ENCODE data around the gene CDK7.
"Not testable (repeated sequence)": the region's sequence is repeated elsewhere in the genome, so short reads cannot be mapped to it uniquely, and the experiment has no call there.

Gene CDK7

DNA sequence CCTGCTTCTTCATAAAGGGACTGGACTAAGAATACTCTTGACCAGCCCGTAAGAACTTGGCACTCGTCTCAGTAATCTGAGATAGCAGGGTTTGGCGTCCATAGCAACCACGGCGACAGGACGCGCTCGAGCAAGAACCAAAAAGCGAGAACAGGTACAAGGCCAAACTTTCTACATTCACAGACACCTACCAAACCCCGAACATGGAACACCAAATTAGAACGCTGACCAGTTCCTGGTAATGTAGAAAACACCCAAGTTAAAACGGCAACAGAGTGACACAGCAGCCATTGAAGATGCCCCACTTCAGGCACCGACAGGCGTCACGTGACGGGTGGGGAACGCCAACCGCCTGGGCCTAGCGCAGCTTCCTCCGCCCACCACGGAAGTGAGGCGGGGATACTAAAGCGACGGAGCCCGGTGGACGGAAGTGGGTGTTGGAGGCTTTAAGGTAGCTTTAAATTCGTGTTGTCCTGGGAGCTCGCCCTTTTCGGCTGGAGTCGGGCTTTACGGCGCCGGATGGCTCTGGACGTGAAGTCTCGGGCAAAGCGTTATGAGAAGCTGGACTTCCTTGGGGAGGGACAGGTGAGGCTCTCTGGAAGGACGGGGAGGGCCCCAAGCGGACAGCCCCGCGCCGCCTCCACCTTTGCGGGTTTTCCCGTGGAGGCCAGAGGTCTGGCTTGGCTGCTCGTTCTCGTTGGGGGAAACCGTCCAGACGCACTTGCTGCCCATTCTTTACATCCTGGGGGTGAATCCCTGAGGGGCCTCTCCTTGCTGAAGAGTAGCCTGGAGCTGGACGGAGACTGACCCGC, at the start of gene CDK7:
Gene CDK7, plus strand, starts transcription at position 430 of the 812 bp plus-strand sequence. Its CDS starts 90 bp downstream, at position 520.
- DNase-seq (ENCODE audit: low read depth in 1 of 2, low spot score in 1 of 2), result peak; percentile 80 to 83

- no peak for DNase-seq (ENCODE audit: low read depth in 1 of 2, low spot score in 1 of 2)
Measured at GRCh38 chr5:69187342-69187741, 47.3 kb upstream of the CDK7 start.

- DNase-seq (ENCODE audit: low read depth in 1 of 2, low spot score in 1 of 2), result no peak
Measured at GRCh38 chr5:69188811-69189161, 45.9 kb upstream of the CDK7 start.

GRCh38 chr5:69189162-69190086, 45.3 kb upstream of the CDK7 start, which contains the start of gene CENPH:
Gene CENPH (plus strand): TSS chr5:69189583. CDS start chr5:69189635, 52 bp downstream.
- peak; percentile 77 to 87 for DNase-seq (ENCODE audit: low read depth in 1 of 2, low spot score in 1 of 2)

DNA sequence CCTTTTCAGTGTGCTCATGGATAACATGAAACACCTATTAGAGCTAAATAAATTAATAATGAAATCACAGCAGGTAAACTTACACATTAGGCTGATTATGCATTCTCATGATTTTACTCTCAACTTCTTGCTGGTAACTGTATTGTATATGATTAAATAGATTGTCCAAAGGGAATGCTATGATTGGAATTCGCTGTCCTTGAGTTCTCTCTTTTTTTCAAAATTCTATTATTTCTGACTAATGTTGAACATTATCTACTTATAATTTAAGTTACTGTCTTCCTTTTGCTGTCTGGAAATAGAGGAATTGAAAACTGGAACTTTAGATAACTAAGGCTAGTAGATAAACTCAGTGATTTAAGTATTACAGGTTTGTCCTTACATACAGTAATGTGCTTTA, 32.2 kb upstream of the CDK7 start:
- DNase-seq (ENCODE audit: low read depth in 1 of 2, low spot score in 1 of 2), result no peak

DNA sequence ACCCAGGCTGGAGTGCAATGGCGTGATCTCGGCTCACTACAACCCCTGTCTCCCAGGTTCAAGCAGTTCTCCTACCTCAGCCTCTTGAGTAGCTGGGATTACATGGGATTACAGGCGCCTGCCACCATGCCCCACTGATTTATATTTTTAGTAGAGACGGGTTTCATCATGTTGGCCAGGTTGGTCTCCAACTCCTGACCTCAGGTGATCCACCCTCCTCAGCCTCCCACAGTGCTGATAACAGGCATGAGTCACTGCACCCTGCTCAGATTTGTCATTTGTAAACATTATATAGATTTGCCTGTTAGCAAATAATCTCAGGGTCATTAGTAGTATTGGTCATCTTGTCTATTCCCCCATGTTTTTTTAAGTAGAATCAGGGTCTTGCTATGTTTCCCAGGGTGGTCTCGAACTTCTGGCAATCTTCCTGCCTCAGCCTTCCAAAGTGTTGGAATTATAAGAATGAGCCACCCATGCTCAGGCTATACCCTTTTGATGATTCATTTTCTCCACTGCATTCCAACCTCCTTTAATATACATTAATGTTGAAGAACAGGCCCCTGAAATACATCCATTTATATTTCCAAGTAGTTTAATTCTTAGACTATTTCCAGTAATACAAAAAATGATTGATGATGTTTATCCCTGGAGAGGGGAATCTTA, 28.0 kb upstream of the CDK7 start:
- no peak for DNase-seq (ENCODE audit: low read depth in 1 of 2, low spot score in 1 of 2)

DNA sequence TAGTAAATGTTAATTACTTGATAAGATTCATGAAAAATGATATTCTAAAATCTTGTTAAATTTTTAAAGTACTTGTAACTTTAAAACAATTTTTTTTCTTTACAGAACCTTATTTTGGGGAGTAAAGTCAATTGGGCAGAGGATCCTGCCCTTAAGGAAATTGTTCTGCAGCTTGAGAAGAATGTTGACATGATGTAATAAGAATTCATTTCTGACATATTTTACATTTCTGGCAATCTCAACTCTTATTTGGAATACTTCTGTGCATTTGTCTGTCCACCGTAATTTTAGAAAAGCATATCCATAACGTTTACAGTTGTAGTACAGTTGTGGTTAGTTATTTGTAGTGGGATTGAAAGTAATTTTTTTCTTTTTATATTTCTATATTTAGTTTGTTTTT, 25.1 kb upstream of the CDK7 start:
- DNase-seq (ENCODE audit: low read depth in 1 of 2, low spot score in 1 of 2), result no peak

DNA sequence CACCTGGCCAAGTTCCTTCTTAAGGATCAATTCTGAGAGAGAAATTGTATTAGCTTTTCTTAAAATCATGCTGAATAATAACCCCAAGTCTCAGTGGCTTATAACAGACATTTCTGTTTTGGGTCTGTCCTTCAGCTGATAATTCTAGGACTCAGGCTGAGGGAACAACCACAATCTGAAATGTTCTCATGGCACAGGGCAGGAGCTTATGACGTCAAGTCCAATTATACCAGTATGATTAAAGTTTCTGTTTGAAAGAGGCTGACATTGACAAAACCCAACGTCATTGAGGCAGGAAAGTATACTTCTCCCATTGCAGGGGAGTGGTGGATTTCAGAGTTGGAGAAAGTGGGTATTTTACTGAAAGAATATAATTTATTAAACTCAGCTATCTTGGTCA, 23.5 kb upstream of the CDK7 start:
- no peak for DNase-seq (ENCODE audit: low read depth in 1 of 2, low spot score in 1 of 2)

- no peak for DNase-seq (ENCODE audit: low read depth in 1 of 2, low spot score in 1 of 2)
Measured at GRCh38 chr5:69212022-69212421, 22.7 kb upstream of the CDK7 start.

GRCh38 chr5:69213513-69214215, 21.0 kb upstream of the CDK7 start:
- DNase-seq (ENCODE audit: low read depth in 1 of 2, low spot score in 1 of 2), result no peak

- no peak for DNase-seq (ENCODE audit: low read depth in 1 of 2, low spot score in 1 of 2)
Measured at GRCh38 chr5:69217151-69217511, 17.6 kb upstream of the CDK7 start.

DNA sequence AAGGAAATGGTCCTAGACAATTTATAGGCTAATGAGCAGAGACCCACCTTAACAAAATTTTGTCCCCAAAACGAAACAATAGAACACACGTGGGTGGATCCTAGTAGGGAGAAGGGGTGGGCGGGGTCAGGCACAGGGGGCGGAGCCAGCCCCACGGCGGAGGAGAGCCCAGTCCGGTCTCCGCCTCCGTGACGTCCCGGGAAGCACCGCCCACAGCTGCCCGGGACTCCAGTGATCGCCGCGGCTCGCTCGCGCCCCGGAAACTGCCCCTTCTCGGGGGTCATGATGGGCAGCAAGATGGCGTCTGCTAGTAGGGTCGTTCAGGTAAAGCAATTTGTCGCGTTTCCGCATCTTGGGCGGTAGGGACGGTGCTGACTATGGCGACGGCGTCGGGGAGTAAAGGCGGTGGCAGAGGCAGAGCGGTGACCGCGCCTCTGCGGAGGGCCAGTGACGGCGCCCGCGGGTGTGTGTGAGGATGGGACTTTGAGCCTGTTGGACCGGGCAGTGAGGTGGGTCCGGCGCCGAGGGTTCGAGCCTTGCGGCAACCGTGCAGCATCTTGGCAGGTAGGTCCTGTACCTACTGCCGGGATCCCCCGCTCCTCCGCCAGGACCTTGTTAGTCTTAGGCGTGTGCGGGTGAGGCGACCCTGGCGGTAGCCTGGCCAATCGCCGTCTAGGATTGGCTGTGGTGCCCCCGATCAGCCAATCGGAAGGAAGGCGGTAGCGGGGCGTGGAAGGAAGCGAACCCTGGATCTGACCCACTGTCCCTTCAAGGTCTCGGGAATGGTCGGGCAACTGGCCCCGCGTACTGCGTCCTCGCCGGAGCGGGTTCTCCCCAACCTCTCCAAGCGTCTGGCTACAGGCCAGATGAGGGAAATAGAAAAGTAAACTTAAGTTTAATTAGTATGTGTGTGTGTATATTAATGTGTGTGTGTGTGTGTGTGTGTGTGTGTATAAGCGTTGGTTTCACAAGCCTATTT, 16.8 kb upstream of the CDK7 start:
- peak; percentile 86 to 94 for DNase-seq (ENCODE audit: low read depth in 1 of 2, low spot score in 1 of 2)

GRCh38 chr5:69219939-69220338, 14.7 kb upstream of the CDK7 start:
- DNase-seq (ENCODE audit: low read depth in 1 of 2, low spot score in 1 of 2), result no peak

DNA sequence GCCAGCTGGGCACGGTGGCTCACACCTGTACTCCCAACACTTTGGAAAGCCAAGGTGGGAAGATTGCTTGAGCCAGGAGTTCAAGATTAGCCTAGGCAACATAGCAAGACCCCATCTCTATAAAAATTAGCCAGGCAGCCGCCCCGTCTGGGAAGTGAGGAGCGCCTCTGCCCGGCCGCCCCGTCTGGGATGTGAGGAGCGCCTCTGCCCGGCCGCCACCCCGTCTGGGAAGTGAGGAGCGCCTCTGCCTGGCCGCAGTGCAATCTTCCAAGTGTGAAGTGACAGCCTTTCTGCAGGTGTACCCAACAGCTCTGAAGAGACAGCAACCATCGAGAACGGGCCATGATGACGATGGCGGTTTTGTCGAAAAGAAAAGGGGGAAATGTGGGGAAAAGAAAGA, 14.3 kb upstream of the CDK7 start:
- DNase-seq (ENCODE audit: low read depth in 1 of 2, low spot score in 1 of 2), result not testable (repeated sequence)

DNA sequence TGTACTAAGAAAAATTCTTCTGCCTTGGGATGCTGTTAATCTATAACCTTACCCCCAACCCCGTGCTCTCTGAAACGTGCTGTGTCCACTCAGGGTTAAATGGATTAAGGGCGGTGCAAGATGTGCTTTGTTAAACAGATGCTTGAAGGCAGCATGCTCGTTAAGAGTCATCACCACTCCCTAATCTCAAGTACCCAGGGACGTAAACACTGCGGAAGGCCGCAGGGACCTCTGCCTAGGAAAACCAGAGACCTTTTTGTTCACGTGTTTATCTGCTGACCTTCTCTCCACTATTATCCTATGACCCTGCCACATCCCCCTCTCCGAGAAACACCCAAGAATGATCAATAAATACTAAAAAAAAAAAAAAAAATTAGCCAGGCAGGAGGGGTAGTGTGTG, 13.9 kb upstream of the CDK7 start:
- not testable (repeated sequence) for DNase-seq (ENCODE audit: low read depth in 1 of 2, low spot score in 1 of 2)

DNA sequence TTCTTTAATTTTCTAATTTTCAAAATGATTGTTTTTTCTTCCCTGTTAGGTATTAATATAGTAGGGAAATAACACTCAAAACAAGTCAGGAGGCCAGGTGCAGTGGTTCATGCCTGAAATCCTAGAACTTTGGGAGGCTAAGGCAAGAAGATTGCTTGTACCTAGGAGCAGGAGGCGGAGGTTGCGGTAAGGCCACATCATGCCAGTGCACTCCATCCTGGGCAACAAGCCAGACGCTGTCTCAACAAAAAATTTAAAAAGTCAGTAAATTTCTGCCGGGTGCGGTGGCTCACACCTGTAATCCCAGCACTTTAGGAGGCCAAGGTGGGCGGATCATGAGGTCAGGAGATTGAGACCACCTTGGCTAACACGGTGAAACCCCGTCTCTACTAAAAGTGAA, 10.2 kb upstream of the CDK7 start:
- no peak for DNase-seq (ENCODE audit: low read depth in 1 of 2, low spot score in 1 of 2)

DNA sequence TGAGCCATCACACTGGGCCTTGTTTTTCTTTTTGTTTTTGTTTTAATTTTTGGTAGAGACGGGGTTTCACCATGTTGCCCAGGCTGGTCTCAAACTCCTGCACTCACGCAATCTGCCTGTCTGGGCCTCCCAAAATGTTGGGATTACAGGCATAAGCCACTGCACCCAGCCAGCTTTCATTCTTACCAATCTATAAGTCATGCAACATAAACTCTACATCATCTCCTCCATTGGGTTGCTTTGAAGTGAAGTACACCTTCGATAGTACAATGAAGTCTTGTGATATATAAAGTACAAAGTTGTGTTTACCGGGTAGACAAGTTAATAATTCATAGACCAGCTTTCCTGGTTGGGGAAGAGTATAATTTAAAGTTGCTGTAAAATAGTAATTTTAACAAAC, 8.8 kb upstream of the CDK7 start:
- DNase-seq (ENCODE audit: low read depth in 1 of 2, low spot score in 1 of 2), result no peak

- no peak for DNase-seq (ENCODE audit: low read depth in 1 of 2, low spot score in 1 of 2)
Measured at GRCh38 chr5:69230181-69230580, 4.5 kb upstream of the CDK7 start.

- DNase-seq (ENCODE audit: low read depth in 1 of 2, low spot score in 1 of 2), result no peak
Measured at GRCh38 chr5:69231281-69231680, 3.4 kb upstream of the CDK7 start.

DNA sequence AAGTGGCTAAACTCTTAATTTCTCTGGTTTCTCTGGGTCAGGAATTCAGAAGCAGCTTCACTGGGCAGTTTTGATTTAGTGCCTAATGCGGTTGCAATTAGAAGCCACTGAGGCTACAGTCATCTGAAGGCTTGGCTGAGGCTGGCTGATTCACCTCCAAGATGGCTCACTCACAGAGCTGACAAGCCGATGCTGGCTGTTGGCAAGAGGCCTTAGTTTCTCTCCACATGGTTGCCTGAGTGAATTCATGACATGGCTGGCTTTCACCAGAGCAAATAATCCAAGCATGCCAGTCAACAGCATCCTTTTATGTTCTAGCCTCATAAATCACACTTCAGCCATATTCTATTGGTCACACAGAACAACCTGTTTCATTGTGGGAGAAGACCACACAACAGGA, 2.8 kb upstream of the CDK7 start:
- no peak for DNase-seq (ENCODE audit: low read depth in 1 of 2, low spot score in 1 of 2)

Measured in stimulated activated CD4-positive, alpha-beta T cell treated with anti-CD3 and anti-CD28 coated beads, Interleukin-15, amount 100 ng/mL, for 1 hour (primary cell).